ENCODE results near the gene PIK3R5.

GRCh38 chr17:8944083-8944482 lies 21.4 kb downstream of the PIK3R5 start:
- no peak for TF ChIP-seq EZH2 (IDR thresholded peaks at IDR 0.05)
- TF ChIP-seq CTCF (IDR thresholded peaks at IDR 0.05), result no peak
